ENCODE data around the gene NSMF.

Gene NSMF, protein sequence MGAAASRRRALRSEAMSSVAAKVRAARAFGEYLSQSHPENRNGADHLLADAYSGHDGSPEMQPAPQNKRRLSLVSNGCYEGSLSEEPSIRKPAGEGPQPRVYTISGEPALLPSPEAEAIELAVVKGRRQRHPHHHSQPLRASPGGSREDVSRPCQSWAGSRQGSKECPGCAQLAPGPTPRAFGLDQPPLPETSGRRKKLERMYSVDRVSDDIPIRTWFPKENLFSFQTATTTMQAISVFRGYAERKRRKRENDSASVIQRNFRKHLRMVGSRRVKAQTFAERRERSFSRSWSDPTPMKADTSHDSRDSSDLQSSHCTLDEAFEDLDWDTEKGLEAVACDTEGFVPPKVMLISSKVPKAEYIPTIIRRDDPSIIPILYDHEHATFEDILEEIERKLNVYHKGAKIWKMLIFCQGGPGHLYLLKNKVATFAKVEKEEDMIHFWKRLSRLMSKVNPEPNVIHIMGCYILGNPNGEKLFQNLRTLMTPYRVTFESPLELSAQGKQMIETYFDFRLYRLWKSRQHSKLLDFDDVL

GRCh38 chr9:137459152-137459600 lies at the start of gene NSMF:
NSMF (minus strand) TSS chr9:137459334; CDS start chr9:137459102, 232 bp downstream.
- peaks cover 14% of the 10 kb centered on the region for H3K36me3 Mint-ChIP-seq
- no peaks in the 10 kb centered on the region for H3K27me3 Mint-ChIP-seq
- peak within 1 kb of the TSS; percentile 62 for H3K27ac Mint-ChIP-seq
- no peaks in the 10 kb centered on the region for H3K9me3 Mint-ChIP-seq
- ATAC-seq, result peak; percentile 84
- H3K4me3 Mint-ChIP-seq, result peak within 1 kb of the TSS; percentile 65
- H3K4me1 Mint-ChIP-seq, result peaks cover 44% of the 10 kb centered on the region

GRCh38 chr9:137506702-137507171 lies 47.6 kb upstream of the NSMF start:
- no peak overlapping the region for H3K27ac Mint-ChIP-seq
- peaks cover 15% of the 10 kb centered on the region for H3K9me3 Mint-ChIP-seq
- no peaks in the 10 kb centered on the region for H3K27me3 Mint-ChIP-seq
- no peak overlapping the region for H3K4me3 Mint-ChIP-seq
- peaks cover 13% of the 10 kb centered on the region for H3K4me1 Mint-ChIP-seq
- H3K36me3 Mint-ChIP-seq, result peaks cover 14% of the 10 kb centered on the region
- ATAC-seq, result no peak

DNA sequence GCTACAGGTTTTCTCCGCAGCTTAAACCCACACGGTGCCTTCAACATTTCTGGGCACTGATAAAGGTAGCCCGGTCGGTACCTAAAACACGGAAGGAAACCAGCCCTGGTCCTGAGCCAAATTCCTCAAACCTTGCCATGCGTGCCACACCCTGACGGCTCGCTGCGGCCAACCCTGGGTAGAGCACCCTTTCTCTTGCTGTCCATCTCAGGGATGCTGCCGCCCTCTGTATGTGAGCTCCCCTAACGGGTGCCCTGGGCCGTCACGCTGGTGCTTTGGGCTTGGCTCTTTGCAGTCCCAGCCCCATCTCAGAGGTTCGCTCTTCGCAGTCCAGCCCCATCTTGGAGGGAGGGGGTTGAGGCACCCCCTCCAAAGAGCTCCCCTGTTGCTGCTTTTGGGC lies 47.1 kb upstream of the NSMF start:
- peaks cover 13% of the 10 kb centered on the region for H3K4me1 Mint-ChIP-seq
- H3K4me3 Mint-ChIP-seq, result no peak overlapping the region
- H3K36me3 Mint-ChIP-seq, result peaks cover 14% of the 10 kb centered on the region
- ATAC-seq, result no peak
- no peaks in the 10 kb centered on the region for H3K27me3 Mint-ChIP-seq
- H3K27ac Mint-ChIP-seq, result no peak overlapping the region
- peaks cover 15% of the 10 kb centered on the region for H3K9me3 Mint-ChIP-seq

DNA sequence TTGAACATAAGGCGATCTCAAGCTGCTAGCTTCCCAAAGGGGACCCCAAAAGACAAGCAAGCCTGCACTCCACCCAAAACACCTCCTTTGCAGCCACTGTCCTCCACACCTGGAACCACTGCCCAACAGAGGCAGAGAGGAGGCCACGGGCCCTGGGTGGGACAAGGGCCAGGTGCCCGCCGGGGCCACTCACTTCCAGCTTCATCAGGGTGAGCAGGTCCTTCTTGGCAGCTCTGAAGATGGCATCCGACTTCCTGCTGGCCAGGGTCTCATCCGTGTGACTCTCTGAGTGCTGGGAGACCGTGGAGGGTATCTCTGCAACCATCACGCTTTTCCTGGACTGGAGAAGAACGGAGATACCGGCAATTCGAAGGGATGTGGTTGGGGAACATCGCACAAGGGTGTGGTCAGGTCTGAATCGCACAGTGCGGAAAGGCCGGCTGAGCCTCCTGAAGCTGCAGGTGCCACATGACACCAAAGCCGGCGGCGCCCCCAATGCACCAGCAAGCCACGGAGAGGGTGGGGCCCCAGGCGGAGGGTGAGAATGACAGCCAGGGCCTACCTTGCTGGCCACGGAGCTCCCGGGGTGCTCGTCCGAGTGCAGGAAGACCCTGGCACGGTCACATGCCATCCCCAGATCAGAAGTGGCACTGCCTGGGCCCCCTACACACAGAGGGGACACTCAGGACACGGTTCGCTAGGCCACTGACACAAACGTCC lies 46.4 kb upstream of the NSMF start:
- Mint-ChIP-seq H3K9me3 (peaks cover 15% of the 10 kb centered on the region), H3K4me1 (peaks cover 13% of the 10 kb centered on the region), H3K27ac (no peak overlapping the region), H3K27me3 (no peaks in the 10 kb centered on the region), H3K36me3 (peaks cover 14% of the 10 kb centered on the region), H3K4me3 (no peak overlapping the region)
- no peak for ATAC-seq

DNA sequence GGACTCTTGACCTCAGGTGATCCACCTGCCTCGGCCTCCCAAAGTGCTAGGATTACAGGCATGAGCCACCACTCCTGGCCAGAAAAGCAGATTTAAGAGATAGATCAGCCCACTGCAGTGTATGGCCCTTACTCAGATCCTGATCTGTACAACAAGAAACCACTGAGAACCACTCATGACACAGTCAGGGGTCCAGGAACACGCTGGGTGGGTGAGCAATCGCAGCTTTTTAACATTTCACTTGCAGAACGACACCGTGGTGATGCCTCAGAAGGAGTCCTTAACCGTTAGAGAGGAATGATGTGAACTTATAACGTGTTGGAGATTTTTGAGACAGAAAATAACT lies 45.3 kb upstream of the NSMF start:
- Mint-ChIP-seq H3K9me3 (peaks cover 14% of the 10 kb centered on the region), H3K36me3 (peaks cover 13% of the 10 kb centered on the region), H3K4me1 (peaks cover 13% of the 10 kb centered on the region), H3K27me3 (no peaks in the 10 kb centered on the region), H3K27ac (no peak overlapping the region), H3K4me3 (no peak overlapping the region)
- ATAC-seq, result no peak

DNA sequence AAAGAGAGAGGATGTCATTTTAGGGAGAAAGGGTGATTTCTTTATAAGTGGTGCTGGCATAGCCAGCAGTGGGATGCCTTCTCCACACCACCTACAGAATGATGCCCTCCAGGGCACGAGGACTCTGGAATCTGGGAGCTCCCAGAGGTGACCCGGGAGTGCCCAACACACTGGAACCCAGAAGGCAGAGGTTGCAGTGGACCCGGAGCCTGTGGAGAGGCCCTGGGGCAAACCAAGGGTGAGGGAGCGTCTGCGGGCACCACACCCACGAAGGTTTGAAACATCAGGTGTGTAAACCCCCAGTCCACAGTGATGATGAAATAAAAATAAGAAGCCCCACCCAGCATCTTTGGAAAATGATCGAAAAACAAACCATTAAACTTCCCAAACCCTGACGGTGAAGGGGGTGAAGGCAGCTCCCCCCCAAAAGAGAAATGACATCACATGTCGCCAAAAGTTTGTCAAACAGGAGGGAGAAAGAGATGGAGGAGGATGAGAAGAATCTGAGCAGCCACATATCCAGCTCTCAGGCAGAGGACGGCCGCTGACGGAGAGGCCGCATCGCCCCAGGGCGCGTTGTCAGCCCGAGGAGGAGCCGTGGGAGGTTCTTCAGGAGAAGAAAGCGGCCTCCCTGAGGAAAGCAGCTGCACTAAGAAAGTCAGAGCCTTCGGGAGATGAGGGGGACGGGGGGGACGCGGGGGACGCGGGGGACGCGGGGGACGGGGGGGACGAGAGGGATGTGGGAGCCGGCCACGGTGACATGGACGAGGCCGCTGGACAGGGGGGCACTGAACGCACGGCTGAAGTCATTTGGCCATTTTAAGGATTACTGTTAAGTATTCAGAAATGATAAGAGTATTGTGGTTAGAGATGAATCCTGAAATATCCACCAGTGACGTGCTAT lies 43.1 kb upstream of the NSMF start:
- peak; percentile 83 for ATAC-seq
- Mint-ChIP-seq H3K4me3 (peak overlapping the region; percentile 58), H3K27ac (peak overlapping the region; percentile 77), H3K36me3 (peaks cover 12% of the 10 kb centered on the region), H3K27me3 (no peaks in the 10 kb centered on the region), H3K9me3 (peaks cover 8% of the 10 kb centered on the region), H3K4me1 (peaks cover 13% of the 10 kb centered on the region)

- ATAC-seq, result no peak
- Mint-ChIP-seq H3K4me3 (no peak overlapping the region), H3K4me1 (peaks cover 13% of the 10 kb centered on the region), H3K27me3 (no peaks in the 10 kb centered on the region), H3K36me3 (peaks cover 12% of the 10 kb centered on the region), H3K9me3 (peaks cover 8% of the 10 kb centered on the region), H3K27ac (peak overlapping the region; percentile 77)
These were observed 42.3 kb upstream of the NSMF start for GRCh38 chr9:137501457-137501856.

DNA sequence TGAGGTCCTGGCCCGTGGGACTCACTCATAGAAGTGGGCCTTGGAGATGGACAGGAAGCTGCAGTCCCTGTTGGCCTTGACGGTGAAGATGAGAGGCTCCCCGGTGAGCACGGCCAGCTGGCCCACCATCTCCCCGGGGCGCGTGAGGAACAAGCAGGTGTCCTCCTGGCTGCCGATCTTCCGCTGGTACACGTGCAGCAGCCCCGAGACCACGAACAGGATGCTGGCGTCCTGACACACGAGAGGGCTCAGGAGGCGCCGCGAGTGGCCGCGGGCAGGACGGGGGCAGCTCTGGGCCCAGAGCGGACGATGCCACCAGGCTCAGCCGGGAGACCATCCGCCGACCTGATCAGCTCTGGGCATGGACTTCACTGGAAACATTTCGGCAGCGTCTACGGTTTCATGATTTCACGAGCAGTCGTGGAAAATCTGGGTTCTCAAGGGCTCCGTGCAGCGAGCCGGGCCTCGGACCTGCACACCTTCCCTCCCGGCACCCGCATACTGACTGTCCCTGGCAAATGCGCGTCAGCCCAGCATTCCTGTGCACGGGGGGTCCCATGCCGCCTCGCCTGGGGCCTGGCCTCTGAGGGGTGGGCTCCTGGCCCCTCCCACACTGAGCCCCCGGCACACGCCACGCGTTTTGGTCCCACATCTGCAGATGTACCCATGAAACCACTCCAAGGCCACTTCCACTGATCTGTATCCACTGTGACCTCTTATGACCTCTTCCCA lies 41.7 kb upstream of the NSMF start:
- no peaks in the 10 kb centered on the region for H3K27me3 Mint-ChIP-seq
- H3K9me3 Mint-ChIP-seq, result peaks cover 8% of the 10 kb centered on the region
- no peak for ATAC-seq
- peaks cover 13% of the 10 kb centered on the region for H3K4me1 Mint-ChIP-seq
- H3K27ac Mint-ChIP-seq, result no peak overlapping the region
- peaks cover 12% of the 10 kb centered on the region for H3K36me3 Mint-ChIP-seq
- H3K4me3 Mint-ChIP-seq, result no peak overlapping the region

DNA sequence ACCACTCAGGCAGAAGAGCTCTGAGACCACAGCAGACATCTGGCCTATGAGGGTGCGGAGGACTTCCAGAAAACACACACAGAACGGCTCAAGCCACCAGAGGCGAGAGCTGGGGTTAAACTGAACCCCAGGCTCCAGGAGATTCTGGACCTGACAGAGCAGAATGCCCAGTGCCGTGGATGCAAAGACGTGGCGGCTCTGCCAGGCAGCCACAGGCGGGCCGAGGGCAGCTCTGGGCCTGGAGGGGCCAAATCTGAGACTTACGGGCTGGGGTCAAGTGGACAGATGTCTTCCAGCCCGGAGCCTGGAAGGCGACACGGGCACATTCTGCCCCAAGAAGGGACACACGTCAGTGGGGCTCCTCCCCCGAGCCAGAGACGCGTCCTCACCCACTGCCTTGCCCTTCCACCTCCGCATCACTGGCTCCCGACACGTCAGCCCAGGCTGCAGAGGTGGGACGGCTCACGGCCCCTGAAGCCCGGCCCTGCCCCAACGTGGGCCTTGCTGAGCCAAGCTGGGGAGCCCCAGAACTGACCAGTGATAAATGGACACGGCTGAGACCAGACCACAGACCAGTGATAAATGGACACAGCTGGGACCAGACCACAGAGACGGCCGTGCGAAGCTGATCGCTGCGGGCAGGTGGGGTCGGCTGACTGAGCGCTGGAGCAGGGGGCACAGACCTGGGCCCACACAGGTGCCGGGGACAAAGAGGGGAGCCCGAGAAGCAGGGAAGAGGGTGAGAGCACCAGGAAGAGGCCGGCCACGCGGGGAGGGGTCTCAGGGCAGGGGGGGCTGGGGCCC lies 40.9 kb upstream of the NSMF start:
- H3K9me3 Mint-ChIP-seq, result peaks cover 8% of the 10 kb centered on the region
- no peaks in the 10 kb centered on the region for H3K27me3 Mint-ChIP-seq
- no peak for ATAC-seq
- H3K4me1 Mint-ChIP-seq, result peaks cover 13% of the 10 kb centered on the region
- peaks cover 12% of the 10 kb centered on the region for H3K36me3 Mint-ChIP-seq
- no peak overlapping the region for H3K27ac Mint-ChIP-seq
- H3K4me3 Mint-ChIP-seq, result no peak overlapping the region

DNA sequence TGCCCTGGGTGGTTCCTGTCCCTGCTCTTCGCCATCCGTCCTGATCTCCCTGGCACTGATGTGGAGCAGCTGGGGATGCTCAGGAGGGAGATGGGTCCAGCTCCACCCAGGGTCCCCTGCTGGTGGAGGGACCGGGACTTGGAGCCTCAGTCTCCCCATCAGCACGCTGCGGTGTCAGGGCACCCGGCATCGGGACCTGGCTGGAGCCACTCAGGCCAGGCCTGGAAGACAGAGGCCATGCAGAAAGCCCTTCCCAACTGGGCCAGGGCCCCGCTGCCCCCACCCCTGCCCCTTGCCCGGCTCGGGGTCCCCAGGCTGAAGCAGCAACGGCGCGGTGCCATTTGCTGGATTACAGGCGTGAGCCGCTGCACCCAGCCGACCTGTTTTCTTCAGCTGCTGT lies 40.3 kb upstream of the NSMF start:
- Mint-ChIP-seq H3K27me3 (no peaks in the 10 kb centered on the region), H3K9me3 (peaks cover 8% of the 10 kb centered on the region), H3K4me1 (peaks cover 13% of the 10 kb centered on the region), H3K27ac (no peak overlapping the region), H3K36me3 (peaks cover 18% of the 10 kb centered on the region), H3K4me3 (no peak overlapping the region)
- ATAC-seq, result no peak

DNA sequence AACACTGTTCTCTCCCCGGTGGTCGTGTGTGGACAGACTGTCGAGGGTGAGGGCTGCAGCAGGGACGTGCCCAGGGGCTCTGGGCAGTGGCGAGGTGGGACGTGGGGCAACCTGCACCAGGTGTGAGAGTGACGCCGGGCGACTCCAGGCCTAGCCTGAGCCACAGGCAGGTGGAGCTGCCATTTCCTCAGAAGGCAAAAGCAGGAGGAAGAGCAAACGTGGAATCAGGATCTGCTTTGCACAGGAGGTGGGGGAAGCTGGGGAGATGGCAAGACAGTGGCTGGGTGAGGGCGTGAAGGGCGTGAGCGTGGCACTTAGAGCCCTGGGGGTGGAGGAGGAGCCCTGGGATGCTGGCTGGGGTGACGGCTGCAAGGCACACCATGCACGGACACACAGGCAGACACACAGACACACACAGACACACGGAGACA lies 39.6 kb upstream of the NSMF start:
- no peak overlapping the region for H3K27ac Mint-ChIP-seq
- H3K4me1 Mint-ChIP-seq, result peaks cover 13% of the 10 kb centered on the region
- H3K9me3 Mint-ChIP-seq, result peaks cover 5% of the 10 kb centered on the region
- peaks cover 18% of the 10 kb centered on the region for H3K36me3 Mint-ChIP-seq
- no peak overlapping the region for H3K4me3 Mint-ChIP-seq
- no peak for ATAC-seq
- no peaks in the 10 kb centered on the region for H3K27me3 Mint-ChIP-seq

- Mint-ChIP-seq H3K4me3 (no peak overlapping the region), H3K4me1 (peaks cover 11% of the 10 kb centered on the region), H3K27me3 (no peaks in the 10 kb centered on the region), H3K9me3 (peaks cover 1% of the 10 kb centered on the region), H3K36me3 (peaks cover 18% of the 10 kb centered on the region), H3K27ac (no peak overlapping the region)
- ATAC-seq, result no peak
These were observed 39.0 kb upstream of the NSMF start for GRCh38 chr9:137497921-137498719.
